ENCODE measurements around the gene DNAJC3. TPM values are rescaled to one million over a fixed set of nuclear protein-coding genes. Genes with fewer than 3 reads are reported as not detected.

DNAJC3 gene
- total and polyA plus RNA-seq, 9 of the 15 experiments (the other 6 are each of a cell fraction or from before 2014, with no cell fraction given) = 7.8 to 21.8 (median 10.4) TPM

- no peak for TF ChIP-seq RREB1 (CRISPR knock-in tag; IDR thresholded peaks at IDR 0.05)
- TF ChIP-seq TFAP4 (CRISPR knock-in tag; IDR thresholded peaks at IDR 0.05; ENCODE audit: borderline replicate concordance) = no peak
- TF ChIP-seq NCOA6 (IDR thresholded peaks at IDR 0.05) = no peak
- no peak for TF ChIP-seq MXI1 (IDR thresholded peaks at IDR 0.05; ENCODE audit: low read depth, low read length)
- TF ChIP-seq ZNF79 (CRISPR knock-in tag; IDR thresholded peaks at IDR 0.05; ENCODE audit: low read depth) = no peak
These were observed 156.8 kb downstream of the DNAJC3 start (continued) for GRCh38 chr13:95833719-95834118.

Measured in K562 (cell line).